HepG2 (cell line): Measurements from ENCODE around the gene NRP1. TPM values are rescaled to one million over a fixed set of nuclear protein-coding genes. Genes with fewer than 3 reads are reported as not detected.

Experiments
- CBX5 ChIP-seq: sonication (generic); formaldehyde crosslinking; IDR thresholded peaks from 2 replicates; pipeline ENCODE4 v1.4.0; 2020; ENCODE audit warnings: missing genetic modification reagents, borderline replicate concordance
- HOXA9 ChIP-seq: sonication (generic); formaldehyde crosslinking; IDR thresholded peaks from 2 replicates; pipeline ENCODE4 v1.8.1; 2022; ENCODE audit warnings: missing genetic modification reagents, mild to moderate bottlenecking, moderate library complexity, borderline replicate concordance
- ISL2 ChIP-seq: sonication (generic); formaldehyde crosslinking; IDR thresholded peaks from 2 replicates; pipeline ENCODE4 v1.5.0; 2020; ENCODE audit warnings: missing genetic modification reagents
- NR3C1 ChIP-seq: sonication (generic); formaldehyde crosslinking; IDR thresholded peaks from 2 replicates; pipeline ENCODE4 v1.4.0; 2020; ENCODE audit warnings: missing genetic modification reagents
- POGK ChIP-seq: sonication (generic); formaldehyde crosslinking; conservative IDR thresholded peaks from 2 replicates; pipeline ENCODE4 v1.8.0; 2022; ENCODE audit warnings: mild to moderate bottlenecking, moderate library complexity, missing genetic modification reagents
- RNF219 ChIP-seq: sonication (generic); formaldehyde crosslinking; IDR thresholded peaks from 2 replicates; pipeline ENCODE4 v1.5.0; 2020; ENCODE audit warnings: mild to moderate bottlenecking, missing genetic modification reagents
- SSRP1 ChIP-seq: IDR thresholded peaks from 2 replicates; pipeline ENCODE4 v1.6.1; 2016; ENCODE audit warnings: control low read depth
- TCF12 ChIP-seq, 2 experiments: fragments of 450-650 bp in 1 of 2; sonication (generic) in 1 of 2; formaldehyde crosslinking in 1 of 2; IDR thresholded peaks; 2 replicates each; pipeline versions ENCODE4 v1.6.1 to v1.8.0; 2017 to 2022; ENCODE audit warnings: antibody characterized with exemption in 1 of 2, mild to moderate bottlenecking in 1 of 2, missing genetic modification reagents in 1 of 2, moderate library complexity in 1 of 2
- XRCC5 ChIP-seq: fragments of 200-400 bp; formaldehyde crosslinking; optimal IDR thresholded peaks from 2 replicates; pipeline ENCODE3; 2017; ENCODE audit warnings: mild to moderate bottlenecking, low read length
- ZBTB7B ChIP-seq: sonication (generic); formaldehyde crosslinking; IDR thresholded peaks from 2 replicates; pipeline ENCODE4 v1.4.0; 2020; ENCODE audit warnings: missing genetic modification reagents
- ZFP91 ChIP-seq: sonication (generic); formaldehyde crosslinking; IDR thresholded peaks from 2 replicates; pipeline ENCODE4 v1.9.0; 2022; ENCODE audit warnings: missing genetic modification reagents, mild to moderate bottlenecking, borderline replicate concordance
- ZNF142 ChIP-seq: sonication (generic); formaldehyde crosslinking; IDR thresholded peaks from 2 replicates; pipeline ENCODE4 v1.4.0; 2020; ENCODE audit warnings: missing genetic modification reagents
- ZNF143 ChIP-seq: sonication (generic); formaldehyde crosslinking; IDR thresholded peaks from 2 replicates; pipeline ENCODE4 v1.4.0; 2020; ENCODE audit warnings: missing genetic modification reagents
- ZNF704 ChIP-seq: sonication (generic); formaldehyde crosslinking; IDR thresholded peaks from 2 replicates; pipeline ENCODE4 v1.8.1; 2023; ENCODE audit warnings: mild to moderate bottlenecking, inconsistent platforms, moderate library complexity, missing genetic modification reagents, borderline replicate concordance
- polyA plus RNA-seq, 8 experiments: library from polyadenylated mRNA; depleted of rRNA in 3 of 8; stranded (reverse) in 7 of 8; unstranded in 1 of 8; fragments of >200 nt; fragmentation: Illumina TruSeq in 4 of 8; extraction: Trizol in 4 of 8; gene quantifications; 2 replicates each; pipeline versions ENCODE4 v1.2.1 to v1.2.3, GENCODE V29; 2011 to 2016; ENCODE audit warnings: low read depth in 4 of 8, missing spikeins in 1 of 8, mixed read lengths in 1 of 8; ENCODE audit not compliant: insufficient read depth in 1 of 8
- total RNA-seq, 5 experiments: library from RNA; depleted of rRNA; stranded (reverse); fragments of >200 nt; fragmentation: Illumina TruSeq; extraction: Trizol; gene quantifications; 2 replicates each; pipeline ENCODE4 v1.2.3, GENCODE V29; 2016; ENCODE audit warnings: low read depth in 1 of 5

The NRP1 gene
- total and polyA plus RNA-seq, 2 of the 13 experiments (the other 11 are each of a cell fraction or from before 2014, with no cell fraction given): 5.3 to 5.8 TPM

GRCh38 chr10:33334805-33335550 lies 511 bp upstream of the NRP1 start (continued):
- TF ChIP-seq ZFP91 (CRISPR knock-in tag): peak; percentile 87
- TF ChIP-seq ISL2 (CRISPR knock-in tag): no peak
- peak; percentile 28; the same call in 1 of the 2 replicates for TF ChIP-seq ZNF143
- TF ChIP-seq SSRP1: no peak
- peak; percentile 39; the same call in 1 of the 2 replicates for TF ChIP-seq ZNF704 (CRISPR knock-in tag)
- no peak for TF ChIP-seq CBX5 (CRISPR knock-in tag)
- TF ChIP-seq RNF219 (CRISPR knock-in tag): no peak
- TF ChIP-seq XRCC5: peak; percentile 18
- peak; percentile 53; the same call in 1 of the 2 replicates for TF ChIP-seq POGK (CRISPR knock-in tag)
- TF ChIP-seq NR3C1: no peak
- no peak for TF ChIP-seq TCF12 (IDR thresholded peaks at IDR 0.05)
- no peak for TF ChIP-seq TCF12 (CRISPR knock-in tag; IDR thresholded peaks at IDR 0.05)
- TF ChIP-seq ZBTB7B (CRISPR knock-in tag): peak; percentile 68; the same call in 1 of the 2 replicates
- TF ChIP-seq ZNF142 (CRISPR knock-in tag): peak; percentile 76
- 0 out of 2 replicates have a peak, but pooled peaks have one; percentile 76 for TF ChIP-seq HOXA9 (CRISPR knock-in tag)
